Pulmonary artery endothelial cell (primary cell): ENCODE measurements around the gene ZNF524. TPM values are rescaled to one million over a fixed set of nuclear protein-coding genes. Genes with fewer than 3 reads are reported as not detected.
"Not testable (repeated sequence)": the region's sequence is repeated elsewhere in the genome, so short reads cannot be mapped to it uniquely, and the experiment has no call there.

Experiments
- DNase-seq: peaks from one replicate; pipeline ENCODE4 v3.0.0-alpha.2; 2011; ENCODE audit warnings: low read depth, low spot score
- total RNA-seq: library from RNA; depleted of rRNA; stranded (reverse); fragments of >200 nt; gene quantifications from 2 replicates; pipeline ENCODE4 v1.2.3, GENCODE V29; 2014

Gene ZNF524
- total RNA-seq, 1 donor from 2014 or later, result 12.5 TPM

DNA sequence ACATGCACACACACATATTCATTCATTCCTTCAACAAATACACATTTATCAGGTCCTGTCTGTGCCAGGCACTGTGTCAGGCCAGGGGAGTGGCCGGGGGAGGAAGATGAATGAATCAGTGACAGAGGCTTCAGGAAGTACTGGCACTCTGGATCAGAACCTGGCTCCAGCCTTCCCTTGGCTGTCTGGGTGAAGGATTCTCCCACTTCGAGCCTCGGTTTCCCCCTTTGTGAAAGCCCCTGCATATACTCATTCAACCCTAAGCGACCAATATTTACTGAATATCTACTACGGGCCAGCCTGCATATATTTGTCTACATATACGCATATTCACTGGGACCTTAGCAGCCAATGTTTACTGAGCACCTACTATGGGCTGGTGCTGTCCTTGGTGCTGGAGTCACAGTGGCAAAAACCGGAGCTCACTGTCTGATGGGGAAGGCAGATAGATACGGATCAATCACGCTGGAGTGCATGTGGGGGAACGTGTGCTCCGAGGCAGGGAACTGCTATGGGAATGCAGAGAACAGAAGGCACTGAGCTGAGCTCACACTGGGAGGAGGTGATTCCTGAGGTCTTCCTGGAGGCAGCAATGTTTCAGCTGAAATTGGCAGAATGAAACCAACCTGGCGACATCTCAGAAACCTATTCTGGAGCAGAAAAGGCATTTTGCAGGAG, 18.8 kb upstream of the ZNF524 start:
- DNase-seq, result no peak

DNA sequence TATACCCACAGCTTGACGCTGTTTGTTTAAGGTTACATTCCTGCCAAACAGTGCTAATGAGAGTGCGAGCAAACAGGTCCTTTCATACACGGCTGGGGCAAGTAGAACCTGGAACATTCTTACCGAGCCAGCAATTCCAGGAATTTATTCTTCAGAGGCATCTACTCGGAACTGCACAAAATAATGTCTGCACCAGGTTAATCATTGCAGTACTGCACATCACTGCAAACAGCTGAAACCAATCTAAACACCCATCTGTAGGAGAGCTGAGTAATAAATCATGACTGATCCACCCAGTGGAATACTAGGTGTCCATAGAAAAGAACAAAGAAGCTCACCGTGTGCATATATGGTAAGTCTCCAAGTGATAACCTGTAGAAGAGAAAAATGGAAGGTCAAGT, 18.3 kb upstream of the ZNF524 start:
- DNase-seq, result no peak

- DNase-seq, result not testable (repeated sequence)
Measured at GRCh38 chr19:55582284-55582683, 17.8 kb upstream of the ZNF524 start.

DNA sequence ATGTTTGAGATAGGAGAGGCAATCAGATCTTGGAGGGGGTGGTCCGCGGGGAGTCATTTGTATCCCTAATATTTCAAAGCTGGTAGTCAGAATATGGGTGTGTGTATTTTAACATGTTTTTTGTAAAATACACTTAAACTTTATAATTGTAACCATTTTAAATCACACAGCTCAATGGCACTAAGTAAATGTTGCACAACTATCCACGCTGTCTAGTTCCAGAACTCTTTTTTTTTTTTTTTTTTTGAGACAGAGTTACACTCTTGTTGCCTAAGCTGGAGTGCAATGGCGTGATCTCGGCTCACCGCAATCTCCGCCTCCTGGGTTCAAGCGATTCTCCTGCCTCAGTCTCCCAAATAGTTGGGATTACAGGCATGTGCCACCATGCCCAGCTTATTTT, 16.2 kb upstream of the ZNF524 start:
- DNase-seq, result not testable (repeated sequence)

GRCh38 chr19:55584871-55585270, 15.2 kb upstream of the ZNF524 start:
- no peak for DNase-seq

DNA sequence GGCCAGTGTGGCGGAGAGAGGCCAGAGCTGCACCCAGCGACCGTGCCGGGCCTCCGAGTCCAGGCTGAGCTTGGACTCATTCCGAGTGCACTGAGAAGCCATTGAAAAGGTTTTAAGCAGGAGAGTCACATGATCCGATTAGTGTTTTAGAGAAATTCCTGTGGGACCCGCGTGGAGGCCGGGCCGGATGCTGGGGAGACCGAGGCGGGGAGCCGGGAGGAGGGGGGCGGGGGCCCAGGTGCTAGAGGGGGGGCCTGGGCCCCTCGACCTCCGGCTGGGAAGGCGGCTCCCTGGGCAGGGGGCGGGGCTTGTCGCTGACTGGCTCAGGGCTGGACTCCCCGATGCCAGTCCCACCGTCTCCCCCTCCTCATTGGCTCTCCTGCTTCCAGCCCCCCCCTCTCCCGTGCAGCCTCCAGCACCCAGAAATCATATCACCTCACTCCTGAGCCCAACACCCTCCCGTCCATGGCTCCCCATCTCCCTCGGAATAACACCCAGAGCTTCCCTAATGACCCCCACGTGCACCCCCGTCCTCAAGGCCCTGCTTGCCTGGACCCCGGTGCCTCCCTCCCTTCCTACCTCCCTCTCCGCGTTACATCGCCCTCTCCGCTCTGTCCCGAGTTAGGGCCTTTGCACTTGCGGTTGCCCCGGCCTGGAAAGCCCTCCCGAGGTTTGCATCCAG, 14.3 kb upstream of the ZNF524 start:
- DNase-seq, result no peak

GRCh38 chr19:55586976-55587668, 13.0 kb upstream of the ZNF524 start:
- DNase-seq, result peak; percentile 63

DNA sequence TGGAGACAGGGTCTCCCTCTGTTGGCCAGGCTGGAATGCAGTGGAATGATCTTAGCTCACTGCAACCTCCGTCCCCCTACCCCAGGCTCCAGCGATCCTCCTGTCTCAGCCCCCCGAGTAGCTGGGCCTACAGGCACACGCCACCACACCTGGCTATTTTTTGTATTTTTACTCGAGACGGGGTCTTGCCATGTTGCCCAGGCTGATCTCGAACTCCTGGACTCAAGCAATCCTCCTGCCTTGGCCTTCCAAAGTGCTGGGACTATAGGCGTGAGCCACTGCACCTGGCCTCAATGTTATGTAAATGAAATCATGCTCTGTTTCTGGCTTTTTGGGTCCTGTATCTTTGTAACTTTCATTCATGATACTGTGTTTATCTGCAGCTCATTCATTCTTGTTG, 11.3 kb upstream of the ZNF524 start:
- no peak for DNase-seq

- DNase-seq, result no peak
Measured at GRCh38 chr19:55590109-55590508, 10.0 kb upstream of the ZNF524 start.

GRCh38 chr19:55590617-55591016, 9.5 kb upstream of the ZNF524 start:
- DNase-seq, result no peak

DNA sequence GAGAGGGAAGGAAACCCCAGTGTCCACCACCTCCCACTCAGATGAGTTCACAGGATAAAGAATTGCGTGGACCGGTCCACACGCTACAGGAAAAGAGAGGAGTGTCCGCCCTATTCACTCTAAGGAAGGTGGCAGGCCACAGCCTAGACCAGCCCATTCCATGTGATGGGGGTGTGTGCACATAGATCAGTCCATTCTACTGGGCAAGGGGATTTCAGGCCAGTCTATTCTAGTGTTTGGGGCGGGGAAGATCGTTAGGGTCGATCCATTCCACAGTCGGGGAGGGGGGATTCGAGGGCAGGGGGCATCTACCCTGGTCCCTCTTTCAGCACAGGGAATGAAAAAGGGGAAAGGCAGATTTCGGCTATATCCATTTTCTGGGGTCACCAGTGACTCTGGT, 8.5 kb upstream of the ZNF524 start:
- DNase-seq, result no peak

- no peak for DNase-seq
Measured at GRCh38 chr19:55592391-55593090, 7.5 kb upstream of the ZNF524 start.

- DNase-seq, result no peak
Measured at GRCh38 chr19:55593096-55593772, 6.9 kb upstream of the ZNF524 start.

DNA sequence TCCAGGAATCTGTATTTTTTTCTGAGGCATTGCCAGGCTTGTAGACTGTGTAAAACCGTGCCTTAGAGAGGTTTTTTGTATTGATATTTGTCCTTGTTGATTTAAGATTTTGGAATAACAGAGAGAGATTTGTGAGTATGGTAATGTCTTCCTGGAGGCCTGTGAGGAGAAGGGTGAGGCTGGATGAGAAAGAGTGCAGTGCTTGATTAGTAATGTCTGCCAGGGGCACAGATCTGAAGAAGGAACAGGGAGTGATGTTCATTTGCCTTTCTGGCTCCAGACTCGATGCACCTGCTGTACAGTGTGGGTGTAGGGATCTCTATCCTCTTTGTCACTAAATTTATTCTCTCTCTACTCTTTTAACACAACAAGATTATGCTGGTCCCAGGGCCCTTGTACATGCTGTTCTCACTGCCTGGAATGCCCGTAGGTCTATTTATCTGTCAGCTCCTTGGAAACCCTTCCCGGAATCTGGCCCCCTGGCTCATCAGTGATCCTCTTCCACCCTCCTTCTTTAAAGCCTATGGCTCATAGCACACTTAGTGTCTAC, 5.0 kb upstream of the ZNF524 start:
- no peak for DNase-seq

GRCh38 chr19:55596304-55596703, 3.8 kb upstream of the ZNF524 start:
- DNase-seq, result no peak

GRCh38 chr19:55597501-55597921, 2.6 kb upstream of the ZNF524 start:
- no peak for DNase-seq

DNA sequence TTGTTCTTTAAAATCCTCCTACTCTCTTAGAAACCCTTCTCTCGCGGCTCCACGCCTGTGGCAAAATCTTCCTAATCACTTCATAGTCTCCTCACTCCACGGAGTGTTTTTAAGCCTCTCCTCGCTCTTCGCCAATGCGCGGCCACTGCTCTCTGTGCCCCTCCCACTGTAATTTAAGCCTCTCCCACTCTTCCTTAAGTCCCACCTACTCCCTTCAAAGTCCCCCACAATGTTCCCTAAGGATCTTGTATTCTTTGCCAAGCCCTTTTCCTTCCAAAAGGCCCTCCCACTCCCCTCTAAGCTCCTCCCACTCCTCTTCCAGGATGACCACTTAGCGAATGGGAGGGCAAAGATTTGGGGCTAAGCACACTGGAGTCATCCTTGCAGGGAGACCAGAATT, 2.1 kb upstream of the ZNF524 start:
- no peak for DNase-seq

- peak; percentile 85 for DNase-seq
Measured at GRCh38 chr19:55598719-55599467, 1.2 kb upstream of the ZNF524 start.

GRCh38 chr19:55599468-55599841, 633 bp upstream of the ZNF524 start, which contains the start of gene FIZ1:
Gene FIZ1, minus strand, starts transcription at chr19:55599517. Its CDS starts 1,652 bp downstream, at chr19:55597865.
- DNase-seq, result peak; percentile 96

DNA sequence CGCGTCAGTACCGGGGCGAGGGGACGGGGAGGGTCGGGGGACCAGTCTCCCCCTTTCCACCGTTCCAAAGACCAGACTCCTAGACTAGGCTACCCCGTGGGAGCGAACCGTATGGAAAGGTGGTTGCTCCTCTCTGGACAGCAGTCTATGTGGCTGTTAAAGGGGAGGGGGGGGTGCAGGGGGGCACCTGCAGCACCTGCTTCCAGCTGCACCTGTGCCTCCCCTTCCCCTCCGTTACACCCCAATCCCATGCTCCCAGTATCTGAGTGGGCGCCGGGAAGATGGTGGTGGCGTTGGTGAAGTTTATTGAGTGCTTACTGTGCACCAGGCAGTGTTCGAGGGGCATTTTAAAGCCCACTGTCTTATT, 557 bp downstream of the ZNF524 start:
- no peak for DNase-seq
